GM12874 (cell line): ENCODE results near the gene LINGO4.

Source experiments
- CTCF ChIP-seq: IDR thresholded peaks from 2 replicates; pipeline ENCODE4 v1.5.1; 2011; ENCODE audit warnings: low read depth, mild to moderate bottlenecking, control low read depth, low read length, moderate library complexity; ENCODE audit not compliant: insufficient read depth

Gene LINGO4

GRCh38 chr1:151809985-151810556 lies 4.9 kb upstream of the LINGO4 start:
- TF ChIP-seq CTCF, result no peak

GRCh38 chr1:151809290-151809984 lies 4.2 kb upstream of the LINGO4 start:
- TF ChIP-seq CTCF, result no peak

- no peak for TF ChIP-seq CTCF
These were observed 2.5 kb upstream of the LINGO4 start for GRCh38 chr1:151807766-151808165.

- TF ChIP-seq CTCF, result no peak
These were observed 1.9 kb upstream of the LINGO4 start for GRCh38 chr1:151807131-151807530.

- TF ChIP-seq CTCF, result no peak
These were observed 951 bp upstream of the LINGO4 start for GRCh38 chr1:151806170-151806569.

GRCh38 chr1:151803915-151804314 lies 1.3 kb downstream of the LINGO4 start:
- no peak for TF ChIP-seq CTCF

- no peak for TF ChIP-seq CTCF
These were observed 2.1 kb downstream of the LINGO4 start for GRCh38 chr1:151803164-151803563.

- TF ChIP-seq CTCF, result no peak
These were observed 2.8 kb downstream of the LINGO4 start for GRCh38 chr1:151802372-151802771.
